GM23338 (cell line): ENCODE results near the gene ANKRD11. TPM values are rescaled to one million over a fixed set of nuclear protein-coding genes. Genes with fewer than 3 reads are reported as not detected.

Source experiments
- ATAC-seq: fragments of 200-7000 bp; cut with Tn5 transposase; 3 replicates; pipeline ENCODE4 v1.9.1; 2020
- DNase-seq: peaks from one replicate; pipeline ENCODE4 v3.0.0-alpha.2; 2015; ENCODE audit warnings: low spot score
- H2AFZ ChIP-seq: fragments of 200-600 bp; sonication (generic); 2 replicates; pipeline ENCODE4 v1.8.0; 2016; ENCODE audit warnings: antibody characterized with exemption, mild to moderate bottlenecking, moderate library complexity
- H3F3A ChIP-seq: fragments of 200-600 bp; sonication (generic); replicated peaks from 2 replicates; pipeline ENCODE4 v1.8.0; 2017; ENCODE audit warnings: antibody characterized with exemption, mixed run types, low read depth
- H3K27ac ChIP-seq: fragments of 200-600 bp; sonication (generic); 2 replicates; pipeline ENCODE4 v1.6.1; 2016; ENCODE audit warnings: low read depth
- H3K27me3 ChIP-seq: fragments of 200-600 bp; sonication (generic); 2 replicates; pipeline ENCODE4 v1.8.0; 2016; ENCODE audit warnings: mild to moderate bottlenecking, mixed run types, moderate library complexity; ENCODE audit not compliant: insufficient read depth
- H3K36me3 ChIP-seq: fragments of 200-600 bp; sonication (generic); 2 replicates; pipeline ENCODE4 v1.8.0; 2016; ENCODE audit warnings: mild to moderate bottlenecking; ENCODE audit not compliant: insufficient read depth
- H3K4me1 ChIP-seq: fragments of 200-600 bp; sonication (generic); 2 replicates; pipeline ENCODE4 v1.8.0; 2016; ENCODE audit warnings: mild to moderate bottlenecking, moderate library complexity; ENCODE audit not compliant: insufficient read depth
- H3K4me2 ChIP-seq: fragments of 200-600 bp; sonication (generic); 2 replicates; pipeline ENCODE4 v1.7.1; 2017; ENCODE audit warnings: mixed run types
- H3K4me3 ChIP-seq: fragments of 200-600 bp; sonication (generic); 2 replicates; pipeline ENCODE4 v1.6.1; 2016; ENCODE audit warnings: mixed run types
- H3K79me2 ChIP-seq: fragments of 200-600 bp; sonication (generic); replicated peaks from 2 replicates; pipeline ENCODE4 v1.8.0; 2017; ENCODE audit warnings: mild to moderate bottlenecking; ENCODE audit not compliant: insufficient read depth
- H3K9me2 ChIP-seq: fragments of 200-600 bp; sonication (generic); 2 replicates; pipeline ENCODE4 v1.8.0; 2017; ENCODE audit not compliant: insufficient read depth
- H4K20me1 ChIP-seq: fragments of 200-600 bp; sonication (generic); replicated peaks from 2 replicates; pipeline ENCODE4 v1.8.0; 2017; ENCODE audit warnings: mild to moderate bottlenecking; ENCODE audit not compliant: insufficient read depth
- H3K27ac Mint-ChIP-seq: 2 replicates; pipeline ENCODE4 v1.8.0; 2020; ENCODE audit warnings: inconsistent platforms, mild to moderate bottlenecking, moderate library complexity, mixed read lengths
- H3K27me3 Mint-ChIP-seq: 3 replicates; pipeline ENCODE4 v1.8.0; 2022; ENCODE audit warnings: low read depth, mild to moderate bottlenecking, moderate library complexity, mixed read lengths, inconsistent platforms; ENCODE audit not compliant: insufficient read depth, poor library complexity
- H3K36me3 Mint-ChIP-seq: 3 replicates; pipeline ENCODE4 v1.8.0; 2021; ENCODE audit warnings: low read depth, mild to moderate bottlenecking, inconsistent platforms, moderate library complexity, mixed read lengths
- H3K4me1 Mint-ChIP-seq: 3 replicates; pipeline ENCODE4 v1.8.0; 2020; ENCODE audit warnings: mild to moderate bottlenecking, inconsistent platforms, mixed read lengths
- H3K4me3 Mint-ChIP-seq: 3 replicates; pipeline ENCODE4 v1.8.0; 2021; ENCODE audit warnings: moderate library complexity, mild to moderate bottlenecking, inconsistent platforms, mixed read lengths
- H3K9me3 Mint-ChIP-seq: 3 replicates; pipeline ENCODE4 v1.8.0; 2020; ENCODE audit warnings: moderate library complexity, mild to moderate bottlenecking, inconsistent platforms, mixed read lengths
- CREB1 ChIP-seq: fragments of 250-450 bp; sonication (Bioruptor Pico); IDR thresholded peaks from 2 replicates; pipeline ENCODE4 v1.5.0; 2020; ENCODE audit warnings: low read depth, mild to moderate bottlenecking, moderate library complexity
- EZH2 ChIP-seq: fragments of 200-600 bp; sonication (generic); IDR thresholded peaks from one replicate; pipeline ENCODE4 v1.8.0; 2017; ENCODE audit warnings: antibody characterized with exemption, mild to moderate bottlenecking, low read depth; ENCODE audit not compliant: unreplicated experiment
- EZH2phosphoT487 ChIP-seq: fragments of 200-600 bp; sonication (generic); IDR thresholded peaks from one replicate; pipeline ENCODE4 v1.8.1; 2018; ENCODE audit warnings: antibody characterized with exemption; ENCODE audit not compliant: unreplicated experiment
- JUNB ChIP-seq: IDR thresholded peaks from one replicate; pipeline ENCODE4 v1.6.1; 2016; ENCODE audit warnings: antibody characterized with exemption; ENCODE audit not compliant: unreplicated experiment
- NANOG ChIP-seq: IDR thresholded peaks from 2 replicates; pipeline ENCODE4 v1.6.1; 2016; ENCODE audit warnings: antibody characterized with exemption, borderline replicate concordance
- REST ChIP-seq: IDR thresholded peaks from one replicate; pipeline ENCODE4 v1.6.1; 2018; ENCODE audit warnings: antibody characterized with exemption; ENCODE audit not compliant: unreplicated experiment
- STAT1 ChIP-seq: IDR thresholded peaks from one replicate; pipeline ENCODE4 v1.6.1; 2016; ENCODE audit warnings: antibody characterized with exemption; ENCODE audit not compliant: unreplicated experiment
- ZNF114 ChIP-seq: fragments of 250-450 bp; sonication (Bioruptor Pico); IDR thresholded peaks from 2 replicates; pipeline ENCODE4 v1.5.0; 2020; ENCODE audit warnings: mild to moderate bottlenecking, moderate library complexity
- ZNF331 ChIP-seq: fragments of 250-450 bp; sonication (Bioruptor Pico); IDR thresholded peaks from 2 replicates; pipeline ENCODE4 v1.5.0; 2020; ENCODE audit warnings: low read depth, mild to moderate bottlenecking, moderate library complexity
- ZNF462 ChIP-seq: fragments of 250-450 bp; sonication (Bioruptor Pico); IDR thresholded peaks from 2 replicates; pipeline ENCODE4 v1.5.0; 2020; ENCODE audit warnings: mild to moderate bottlenecking, moderate library complexity
- polyA plus RNA-seq: library from polyadenylated mRNA; unstranded; fragments of >200 nt; fragmentation: Nextera tagmentation; extraction: Ambion mirVana; gene quantifications from 2 replicates; pipeline ENCODE4 v1.2.1, GENCODE V29; 2016
- total RNA-seq: library from RNA; depleted of rRNA; stranded (reverse); fragments of >200 nt; shearing (Covaris generic); gene quantifications from 2 replicates; pipeline ENCODE4 v1.2.3, GENCODE V29; 2014

The ANKRD11 gene
- total and polyA plus RNA-seq, 2 experiments from 2014 or later: 130 to 159 TPM

DNA sequence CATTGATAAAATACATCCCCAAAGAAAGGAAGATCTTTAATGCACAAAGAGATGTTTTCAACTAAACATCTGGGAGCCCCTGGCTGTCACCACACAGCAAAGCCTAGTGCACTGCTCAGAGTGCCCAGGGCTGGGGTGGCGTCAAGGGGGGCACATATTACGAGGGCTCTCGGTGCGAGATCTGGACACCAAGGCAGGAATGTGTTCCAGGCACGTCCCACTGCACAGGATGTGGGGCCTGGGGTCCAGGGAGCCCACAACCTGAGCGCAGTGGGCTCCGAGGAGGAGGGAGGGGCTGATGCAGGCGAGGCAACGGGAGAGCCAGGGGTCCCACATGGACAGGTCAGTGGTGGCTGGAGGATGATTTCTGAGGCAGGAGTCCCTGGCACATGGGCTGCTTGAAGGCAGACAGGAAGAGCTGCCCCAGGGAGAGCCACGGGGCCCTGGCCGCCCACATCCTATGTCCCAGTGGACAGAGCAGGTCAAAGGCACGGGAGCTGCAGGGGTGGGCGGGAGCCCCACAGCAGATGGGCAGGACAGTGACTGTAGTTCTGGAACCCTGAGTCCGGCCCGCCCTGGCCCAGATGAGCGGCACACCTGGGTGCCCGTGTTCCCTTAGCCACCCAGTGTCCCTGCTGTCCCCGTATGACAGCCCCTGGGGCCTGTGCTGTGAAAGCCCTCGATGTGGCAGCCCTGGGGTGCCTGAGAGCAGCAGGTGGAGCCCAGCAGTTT, 216.5 kb downstream of the ANKRD11 start:
- Histone ChIP-seq H3K27ac (no peak overlapping the region), H2AFZ (no peak overlapping the region), H3K36me3 (peaks cover 7% of the 10 kb centered on the region; the same call in 1 of the 2 replicates), H3K4me3 (no peak overlapping the region), H3K79me2 (peaks cover 15% of the 10 kb centered on the region; the same call in 1 of the 2 replicates), H3K27me3 (no peaks in the 10 kb centered on the region), H3K4me1 (no peaks in the 10 kb centered on the region), H4K20me1 (peaks cover 24% of the 10 kb centered on the region), H3K4me2 (no peak overlapping the region), H3F3A (peaks cover 11% of the 10 kb centered on the region; the same call in 1 of the 2 replicates), H3K9me2 (no peaks in the 10 kb centered on the region)
- H3K9me3 Mint-ChIP-seq: no peaks in the 10 kb centered on the region
- H3K4me3 Mint-ChIP-seq: no peak overlapping the region; the same call in 2 of the 3 replicates
- H3K27ac Mint-ChIP-seq: no peak overlapping the region; the same call in 1 of the 2 replicates
- ATAC-seq (no peak), DNase-seq (no peak)
- peaks cover 15% of the 10 kb centered on the region for H3K27me3 Mint-ChIP-seq
- H3K4me1 Mint-ChIP-seq: no peaks in the 10 kb centered on the region; the same call in 2 of the 3 replicates
- H3K36me3 Mint-ChIP-seq: peaks cover 85% of the 10 kb centered on the region
- TF ChIP-seq EZH2phosphoT487: no peak
- no peak for TF ChIP-seq NANOG
- TF ChIP-seq STAT1: no peak
- no peak for TF ChIP-seq ZNF331 (CRISPR knock-in tag)
- no peak for TF ChIP-seq REST
- TF ChIP-seq JUNB: no peak
- no peak for TF ChIP-seq CREB1 (CRISPR knock-in tag)
- no peak for TF ChIP-seq EZH2
- no peak for TF ChIP-seq ZNF462
- no peak for TF ChIP-seq ZNF114 (CRISPR knock-in tag)
